Renal pelvis (tissue), 12 donors: ENCODE results near the gene C11orf21. TPM values are rescaled to one million over a fixed set of nuclear protein-coding genes. Genes with fewer than 3 reads are reported as not detected.
"Not testable (repeated sequence)": the region's sequence is repeated elsewhere in the genome, so short reads cannot be mapped to it uniquely, and the experiment has no call there.

Source experiments
- DNase-seq: peaks from one replicate; pipeline ENCODE4 v3.0.0-alpha.2; 2013
- long read RNA-seq, 16 experiments: transcript quantifications; one replicate each; lab custom pipeline, GENCODE V29; 2026
- polyA plus RNA-seq, 3 donors: library from polyadenylated mRNA; unstranded; fragments of 120-200 nt; gene quantifications; one replicate each; pipeline ENCODE4 v1.2.1, GENCODE V29; 2013; ENCODE audit not compliant: insufficient read length in 3 of 3

The C11orf21 gene
- under 1 TPM; 0.75 to 0.99 (median 0.91) TPM for polyA plus RNA-seq
- long read RNA-seq, donor 1 = 0 reads
- long read RNA-seq, donor 2, partial matches to known transcripts = 0 of 1 reads
- long read RNA-seq, donor 2, other reads (novel, unspliced or antisense) = 0 of 1 reads
- long read RNA-seq, donor 3 = 0 reads
- long read RNA-seq, donor 4, partial matches to known transcripts = 0 of 1 reads
- long read RNA-seq, donor 4, other reads (novel, unspliced or antisense) = 0 of 1 reads
- long read RNA-seq, donor 5 = 0 reads
- long read RNA-seq, donor 6 = 0 reads
- long read RNA-seq, donor 7, partial matches to known transcripts = 0 of 1 reads
- long read RNA-seq, donor 7, other reads (novel, unspliced or antisense) = 0 of 1 reads
- long read RNA-seq, donor 8 = 0 reads
- long read RNA-seq, donor 9, partial matches to known transcripts = 0 of 3 reads
- long read RNA-seq, donor 9, other reads (novel, unspliced or antisense) = 0 of 3 reads
- long read RNA-seq, donor 10 = 0 reads
- long read RNA-seq, donor 11 = 0 reads
- long read RNA-seq, donor 12 = 0 reads
- long read RNA-seq, donor 13 = 0 reads
- long read RNA-seq, donor 14 = 0 reads
- long read RNA-seq, donor 15, partial matches to known transcripts = 0 of 2 reads
- long read RNA-seq, donor 15, other reads (novel, unspliced or antisense) = 0 of 2 reads
- long read RNA-seq, donor 16, partial matches to known transcripts = 0 of 1 reads
- long read RNA-seq, donor 16, other reads (novel, unspliced or antisense) = 0 of 1 reads

GRCh38 chr11:2301631-2302305, at the start of gene C11orf21, which contains the start of gene TSPAN32:
Gene C11orf21 (minus strand): TSS chr11:2301918. CDS start chr11:2301808, 110 bp downstream.
Gene TSPAN32 (plus strand): TSS chr11:2302013. CDS start chr11:2302150, 137 bp downstream.
- DNase-seq = no peak

- no peak for DNase-seq
Observed at GRCh38 chr11:2348986-2349385, 47.3 kb upstream of the C11orf21 start.

GRCh38 chr11:2347308-2347830, 45.7 kb upstream of the C11orf21 start:
- DNase-seq = no peak

- DNase-seq = no peak
Observed at GRCh38 chr11:2346586-2347307, 45.0 kb upstream of the C11orf21 start.

- no peak for DNase-seq
Observed at GRCh38 chr11:2346014-2346413, 44.3 kb upstream of the C11orf21 start.

GRCh38 chr11:2345050-2345449, 43.3 kb upstream of the C11orf21 start:
- DNase-seq = no peak

- DNase-seq = no peak
Observed at GRCh38 chr11:2343502-2343901, 41.8 kb upstream of the C11orf21 start.

GRCh38 chr11:2342981-2343380, 41.3 kb upstream of the C11orf21 start:
- no peak for DNase-seq

- no peak for DNase-seq
Observed at GRCh38 chr11:2342557-2342956, 40.8 kb upstream of the C11orf21 start.

- not testable (repeated sequence) for DNase-seq
Observed at GRCh38 chr11:2338760-2339159, 37.0 kb upstream of the C11orf21 start.

GRCh38 chr11:2335286-2335685, 33.6 kb upstream of the C11orf21 start:
- not testable (repeated sequence) for DNase-seq

- DNase-seq = not testable (repeated sequence)
Observed at GRCh38 chr11:2333486-2334205, 31.9 kb upstream of the C11orf21 start.

- DNase-seq = not testable (repeated sequence)
Observed at GRCh38 chr11:2332569-2332968, 30.9 kb upstream of the C11orf21 start.

GRCh38 chr11:2331404-2331803, 29.7 kb upstream of the C11orf21 start:
- no peak for DNase-seq

- DNase-seq = no peak
Observed at GRCh38 chr11:2330696-2331095, 29.0 kb upstream of the C11orf21 start.

- DNase-seq = no peak
Observed at GRCh38 chr11:2329551-2329950, 27.8 kb upstream of the C11orf21 start.

GRCh38 chr11:2328656-2329354, 27.1 kb upstream of the C11orf21 start:
- DNase-seq = no peak

GRCh38 chr11:2328021-2328420, 26.3 kb upstream of the C11orf21 start:
- DNase-seq = no peak

GRCh38 chr11:2327032-2327431, 25.3 kb upstream of the C11orf21 start:
- DNase-seq = no peak

- DNase-seq = no peak
Observed at GRCh38 chr11:2325719-2326118, 24.0 kb upstream of the C11orf21 start.
